CD4-positive, alpha-beta T cell treated with Interleukin-6 for 4 hours (primary cell): Measurements from ENCODE around the gene CFDP1.

Experiments
- DNase-seq: peaks from one replicate; pipeline ENCODE4 v3.0.0-alpha.2; 2020; ENCODE audit warnings: mixed read lengths

The CFDP1 gene

GRCh38 chr16:75248536-75249380, 184.5 kb downstream of the CFDP1 start:
- DNase-seq, result no peak

DNA sequence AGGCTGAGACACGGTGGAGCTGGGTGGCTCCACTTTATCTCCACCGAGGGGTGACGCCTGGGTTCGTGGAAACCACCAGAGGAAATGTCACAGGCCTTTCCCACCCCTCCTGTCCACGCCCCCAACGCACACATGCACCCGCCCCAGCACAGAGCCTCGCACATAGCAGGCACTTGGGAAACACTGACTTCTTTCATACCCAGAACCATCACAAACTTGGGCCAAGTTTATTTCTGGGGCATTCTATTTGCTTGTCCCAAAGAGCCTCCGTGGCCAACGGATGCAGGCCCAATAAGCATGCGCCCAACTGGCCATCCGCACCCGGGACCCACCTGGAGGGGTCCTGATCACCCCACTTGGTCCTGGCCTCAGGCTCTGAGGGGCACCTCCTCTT, 185.2 kb downstream of the CFDP1 start:
- no peak for DNase-seq

DNA sequence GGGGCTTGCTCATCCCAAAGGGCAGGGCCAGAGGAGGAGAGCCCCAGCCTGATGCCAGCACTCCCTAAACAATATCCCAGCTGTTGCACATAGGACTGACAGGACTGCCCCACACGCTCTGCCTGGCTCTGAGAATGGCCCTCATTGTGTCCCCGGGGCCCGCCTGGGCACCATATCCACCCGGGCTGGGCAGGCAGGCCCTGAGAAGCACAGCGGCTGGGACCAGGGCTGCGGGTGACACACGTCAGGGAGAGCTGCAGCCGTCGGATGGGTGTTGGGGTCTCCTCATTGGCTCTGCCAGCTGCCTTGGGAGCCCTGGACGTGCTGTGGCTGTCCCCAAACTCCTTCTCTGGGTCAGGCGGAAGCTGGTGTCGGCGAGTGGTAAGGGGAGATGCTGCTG, 186.1 kb downstream of the CFDP1 start:
- DNase-seq, result no peak

DNA sequence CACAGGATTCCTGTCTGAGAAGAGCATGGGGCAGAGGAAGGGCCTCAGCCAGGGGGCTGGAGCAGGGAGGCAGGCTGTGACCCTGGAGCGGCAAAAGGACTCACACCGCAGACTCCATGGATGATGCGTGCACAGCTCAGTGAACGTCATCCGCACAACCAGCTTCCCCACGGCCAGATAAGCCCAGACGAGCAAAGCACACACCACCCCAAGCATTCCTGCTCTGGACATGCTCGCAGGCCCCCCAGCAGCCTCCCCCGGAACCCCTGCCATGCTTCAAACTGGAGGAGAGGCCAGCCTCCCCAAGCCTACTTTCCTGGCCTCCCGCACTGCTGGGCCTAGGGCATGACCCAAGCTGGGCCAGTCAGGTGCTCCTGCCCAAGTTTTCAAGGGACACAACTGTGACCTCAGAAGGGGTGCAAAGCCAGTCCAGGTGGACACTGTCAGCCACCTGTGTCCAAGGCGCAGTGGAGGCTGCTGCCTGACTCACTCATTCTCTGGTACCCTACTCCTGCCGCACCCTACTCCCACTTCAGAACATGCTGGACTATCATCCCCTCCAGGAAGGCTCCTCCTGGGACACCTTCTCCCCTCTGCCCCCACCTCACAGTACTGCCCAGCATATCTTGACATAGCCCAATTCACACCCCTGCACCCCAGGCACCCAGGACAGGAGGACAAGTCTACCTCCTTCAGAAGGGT, 186.6 kb downstream of the CFDP1 start:
- DNase-seq, result no peak

DNA sequence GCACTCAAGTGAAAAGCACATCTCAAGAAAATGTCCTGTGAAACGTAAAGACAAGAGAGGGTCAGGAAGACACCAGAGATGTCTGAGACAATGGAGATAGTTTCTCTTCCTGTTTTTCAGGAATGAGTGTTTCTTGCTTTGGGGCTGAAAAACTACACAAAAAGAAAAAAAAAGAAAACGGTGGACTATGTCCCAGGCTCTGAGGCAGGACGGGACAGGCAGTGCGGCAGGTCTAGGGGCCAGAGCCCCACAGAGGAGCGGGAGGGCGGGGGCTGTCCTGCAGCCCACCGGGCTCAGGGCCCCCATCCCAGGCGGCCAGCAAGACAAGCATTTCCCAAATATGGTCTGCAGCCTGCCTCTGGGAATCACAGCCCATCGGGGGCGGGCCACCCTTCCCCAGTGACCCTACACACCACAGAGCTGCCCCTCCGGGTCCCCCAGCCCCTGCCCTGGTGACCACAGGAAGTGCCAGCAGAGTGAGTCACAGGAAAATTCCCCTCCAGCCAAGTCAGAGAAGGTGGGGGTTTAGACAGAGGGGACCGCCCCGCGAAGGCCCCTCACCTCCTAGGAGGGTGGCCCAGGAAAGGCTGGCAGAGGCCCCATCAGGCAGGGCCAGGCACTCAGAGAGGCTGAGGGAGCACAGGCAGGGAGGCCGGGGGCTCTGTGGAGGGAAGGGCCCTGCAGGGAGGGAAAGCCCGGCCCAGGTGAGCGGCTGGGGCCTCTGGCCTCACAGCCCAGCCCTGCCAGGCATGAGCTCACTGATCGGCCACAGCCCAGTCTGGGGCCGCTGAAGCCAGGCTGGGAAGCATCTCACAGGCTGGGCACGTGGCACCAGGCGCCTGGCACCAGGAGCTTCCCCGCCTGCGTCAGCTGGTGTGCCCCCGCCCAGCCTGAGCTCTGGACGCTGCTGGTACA, 188.2 kb downstream of the CFDP1 start:
- no peak for DNase-seq

DNA sequence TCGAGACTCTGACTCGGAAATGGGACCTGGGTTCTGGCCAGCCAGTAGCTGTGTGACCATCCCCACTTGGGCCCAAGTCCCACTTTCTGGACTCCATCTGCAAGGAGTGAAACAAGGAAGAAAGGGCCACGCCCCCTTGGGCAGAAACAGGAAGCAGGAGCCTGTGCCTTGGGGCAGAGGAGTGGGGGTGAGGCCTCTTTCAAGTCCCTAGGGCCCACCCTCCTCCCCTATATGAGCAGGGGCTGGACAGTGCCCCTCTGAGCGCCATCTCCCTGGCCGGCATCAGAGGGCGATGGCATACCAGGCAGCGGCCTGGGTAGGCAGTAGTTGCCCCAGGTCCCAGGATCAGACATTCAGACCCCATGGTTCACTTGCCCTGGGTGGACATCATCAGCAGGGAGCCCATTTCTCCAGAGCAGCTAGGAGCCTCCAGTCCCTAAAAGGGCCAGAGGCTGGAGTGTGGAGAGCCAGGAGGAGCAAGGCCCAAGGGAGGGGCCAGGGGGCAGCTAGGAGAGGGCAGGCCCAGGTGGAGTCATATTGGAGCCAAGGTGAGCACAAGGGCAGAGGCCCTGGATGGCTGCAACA, 189.0 kb downstream of the CFDP1 start:
- no peak for DNase-seq
